Measurements from ENCODE around the gene RREB1.

Gene RREB1

DNA sequence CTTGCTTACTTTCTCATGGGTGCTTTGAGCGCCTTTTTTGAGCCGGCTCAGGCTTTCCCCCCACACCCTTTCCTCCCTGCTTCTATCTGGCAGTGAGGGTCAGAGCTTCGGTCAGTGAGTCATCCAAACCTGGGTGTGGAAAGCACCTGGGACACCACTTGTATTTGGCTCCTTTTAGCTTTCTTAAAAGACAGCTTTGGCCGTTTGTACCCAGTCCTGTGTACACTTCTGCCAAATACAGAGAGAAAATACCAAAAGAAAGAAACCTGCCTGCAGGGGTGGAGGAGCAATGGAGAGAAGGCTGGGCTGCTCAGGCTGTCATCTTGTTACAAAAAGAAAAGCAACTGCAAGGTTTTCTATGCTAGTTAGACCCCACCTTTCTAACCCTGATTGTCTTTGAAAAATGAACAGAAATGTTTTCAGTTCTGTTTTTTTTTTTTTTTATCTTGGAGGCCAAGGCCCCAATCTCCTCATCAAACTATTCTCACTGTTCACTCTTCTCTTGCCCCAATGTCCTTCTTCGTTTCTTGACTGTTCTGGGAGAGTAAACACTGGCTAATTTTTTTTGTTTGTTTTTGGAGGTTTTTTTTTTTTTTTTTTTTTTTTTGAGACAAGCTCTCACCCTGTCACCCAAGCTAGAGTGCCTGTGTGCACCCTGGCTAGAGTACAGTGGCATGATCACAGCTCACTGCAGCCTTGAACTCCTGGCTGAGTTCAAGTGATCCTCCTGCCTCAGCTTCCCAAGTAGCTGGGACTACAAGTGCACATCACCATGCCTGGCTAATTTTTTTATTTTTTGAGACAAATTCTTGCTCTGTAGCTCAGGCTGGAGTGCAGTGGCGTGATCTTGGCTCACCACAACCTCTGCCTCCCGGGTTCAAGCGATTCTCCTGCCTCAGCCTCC lies 128.8 kb downstream of the RREB1 start:
- Histone ChIP-seq H3K79me2 (ENCODE audit: control insufficient read depth, low read length) (no peaks in the 10 kb centered on the region), H3K27ac (ENCODE audit: low read depth, low read length) (no peak overlapping the region), H3K4me1 (ENCODE audit: control insufficient read depth, low read length) (peaks cover 21% of the 10 kb centered on the region), H3K27me3 (ENCODE audit: control insufficient read depth, low read length) (no peaks in the 10 kb centered on the region), H3K9me2 (replicated peaks; ENCODE audit: control insufficient read depth, low read length) (no peaks in the 10 kb centered on the region), H3K4me3 (ENCODE audit: low read length) (no peak overlapping the region), H3K36me3 (ENCODE audit: control insufficient read depth, low read length) (peaks cover 15% of the 10 kb centered on the region), H3K4me2 (ENCODE audit: low read length) (no peak overlapping the region), H3K9me3 (ENCODE audit: control insufficient read depth, insufficient read depth, low read length) (no peaks in the 10 kb centered on the region), H3F3A (ENCODE audit: control insufficient read depth, insufficient read depth) (no peaks in the 10 kb centered on the region), H4K20me1 (ENCODE audit: control insufficient read depth, insufficient read depth, low read depth, low read length) (peaks cover 5% of the 10 kb centered on the region; the same call in 1 of the 2 replicates)
- no peak for TF ChIP-seq EZH2phosphoT487 (IDR thresholded peaks at IDR 0.05; ENCODE audit: borderline replicate concordance, low read length)
- TF ChIP-seq, protein P1, sequence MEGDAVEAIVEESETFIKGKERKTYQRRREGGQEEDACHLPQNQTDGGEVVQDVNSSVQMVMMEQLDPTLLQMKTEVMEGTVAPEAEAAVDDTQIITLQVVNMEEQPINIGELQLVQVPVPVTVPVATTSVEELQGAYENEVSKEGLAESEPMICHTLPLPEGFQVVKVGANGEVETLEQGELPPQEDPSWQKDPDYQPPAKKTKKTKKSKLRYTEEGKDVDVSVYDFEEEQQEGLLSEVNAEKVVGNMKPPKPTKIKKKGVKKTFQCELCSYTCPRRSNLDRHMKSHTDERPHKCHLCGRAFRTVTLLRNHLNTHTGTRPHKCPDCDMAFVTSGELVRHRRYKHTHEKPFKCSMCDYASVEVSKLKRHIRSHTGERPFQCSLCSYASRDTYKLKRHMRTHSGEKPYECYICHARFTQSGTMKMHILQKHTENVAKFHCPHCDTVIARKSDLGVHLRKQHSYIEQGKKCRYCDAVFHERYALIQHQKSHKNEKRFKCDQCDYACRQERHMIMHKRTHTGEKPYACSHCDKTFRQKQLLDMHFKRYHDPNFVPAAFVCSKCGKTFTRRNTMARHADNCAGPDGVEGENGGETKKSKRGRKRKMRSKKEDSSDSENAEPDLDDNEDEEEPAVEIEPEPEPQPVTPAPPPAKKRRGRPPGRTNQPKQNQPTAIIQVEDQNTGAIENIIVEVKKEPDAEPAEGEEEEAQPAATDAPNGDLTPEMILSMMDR (IDR thresholded peaks at IDR 0.05; ENCODE audit: low read depth, low read length, poor library complexity, severe bottlenecking) = no peak

- Histone ChIP-seq H3K79me2 (ENCODE audit: control insufficient read depth, low read length) (no peaks in the 10 kb centered on the region), H4K20me1 (ENCODE audit: control insufficient read depth, insufficient read depth, low read depth, low read length) (peaks cover 5% of the 10 kb centered on the region), H3K4me3 (ENCODE audit: low read length) (no peak overlapping the region), H3K4me1 (ENCODE audit: control insufficient read depth, low read length) (peaks cover 24% of the 10 kb centered on the region), H3F3A (ENCODE audit: control insufficient read depth, insufficient read depth) (no peaks in the 10 kb centered on the region), H3K27me3 (ENCODE audit: control insufficient read depth, low read length) (no peaks in the 10 kb centered on the region), H3K27ac (ENCODE audit: low read depth, low read length) (no peak overlapping the region), H3K9me2 (replicated peaks; ENCODE audit: control insufficient read depth, low read length) (no peaks in the 10 kb centered on the region), H3K9me3 (ENCODE audit: control insufficient read depth, insufficient read depth, low read length) (no peaks in the 10 kb centered on the region), H3K4me2 (ENCODE audit: low read length) (no peak overlapping the region), H3K36me3 (ENCODE audit: control insufficient read depth, low read length) (peaks cover 15% of the 10 kb centered on the region)
- TF ChIP-seq, protein P1 (IDR thresholded peaks at IDR 0.05; ENCODE audit: low read depth, low read length, poor library complexity, severe bottlenecking) = no peak
- TF ChIP-seq EZH2phosphoT487 (IDR thresholded peaks at IDR 0.05; ENCODE audit: borderline replicate concordance, low read length) = no peak
These were observed 130.0 kb downstream of the RREB1 start for GRCh38 chr6:7237653-7238188.

GRCh38 chr6:7238526-7238899 lies 130.8 kb downstream of the RREB1 start:
- Histone ChIP-seq H3K36me3 (ENCODE audit: control insufficient read depth, low read length) (peaks cover 15% of the 10 kb centered on the region), H3K4me1 (ENCODE audit: control insufficient read depth, low read length) (peaks cover 31% of the 10 kb centered on the region), H3K9me3 (ENCODE audit: control insufficient read depth, insufficient read depth, low read length) (no peaks in the 10 kb centered on the region), H3K4me2 (ENCODE audit: low read length) (peak overlapping the region; percentile 41), H4K20me1 (ENCODE audit: control insufficient read depth, insufficient read depth, low read depth, low read length) (peaks cover 5% of the 10 kb centered on the region), H3K4me3 (ENCODE audit: low read length) (0 out of 2 replicates have a peak overlapping the region, but pooled peaks have one; percentile 0), H3F3A (ENCODE audit: control insufficient read depth, insufficient read depth) (no peaks in the 10 kb centered on the region), H3K27ac (ENCODE audit: low read depth, low read length) (no peak overlapping the region), H3K27me3 (ENCODE audit: control insufficient read depth, low read length) (no peaks in the 10 kb centered on the region), H3K9me2 (replicated peaks; ENCODE audit: control insufficient read depth, low read length) (no peaks in the 10 kb centered on the region), H3K79me2 (ENCODE audit: control insufficient read depth, low read length) (no peaks in the 10 kb centered on the region)
- TF ChIP-seq EZH2phosphoT487 (IDR thresholded peaks at IDR 0.05; ENCODE audit: borderline replicate concordance, low read length) = no peak
- TF ChIP-seq, protein P1 (IDR thresholded peaks at IDR 0.05; ENCODE audit: low read depth, low read length, poor library complexity, severe bottlenecking) = no peak
